MV-4-11 (cell line): ENCODE data around the gene GLDN.

Experiments used
- DNase-seq: peaks from one replicate; lab custom pipeline; 2025; lab: John Stamatoyannopoulos, UW

GLDN gene

GRCh38 chr15:51322621-51323296, 18.7 kb upstream of the GLDN start:
- peak; percentile 74 for DNase-seq

- no peak for DNase-seq
Observed at GRCh38 chr15:51323749-51324148, 17.7 kb upstream of the GLDN start.

GRCh38 chr15:51325167-51325566, 16.3 kb upstream of the GLDN start:
- no peak for DNase-seq

GRCh38 chr15:51327081-51327480, 14.4 kb upstream of the GLDN start:
- no peak for DNase-seq

- DNase-seq = peak; percentile 22
Observed at GRCh38 chr15:51328926-51329325, 12.5 kb upstream of the GLDN start.

- no peak for DNase-seq
Observed at GRCh38 chr15:51331141-51331540, 10.3 kb upstream of the GLDN start.

- peak; percentile 94 for DNase-seq
Observed at GRCh38 chr15:51332206-51333147, 9.0 kb upstream of the GLDN start.

GRCh38 chr15:51333571-51333970, 7.9 kb upstream of the GLDN start:
- no peak for DNase-seq

- DNase-seq = peak; percentile 75
Observed at GRCh38 chr15:51334011-51334451, 7.4 kb upstream of the GLDN start.

GRCh38 chr15:51335087-51335486, 6.4 kb upstream of the GLDN start:
- DNase-seq = no peak

- peak; percentile 80 for DNase-seq
Observed at GRCh38 chr15:51335538-51336410, 5.7 kb upstream of the GLDN start.

- no peak for DNase-seq
Observed at GRCh38 chr15:51338496-51338895, 3.0 kb upstream of the GLDN start, which contains the start of gene CYP19A1. Gene CYP19A1 (minus strand): TSS chr15:51338596. CDS start chr15:51242912, 95,684 bp downstream.

- DNase-seq = no peak
Observed at GRCh38 chr15:51342227-51342999, 958 bp downstream of the GLDN start.

- DNase-seq = no peak
Observed at GRCh38 chr15:51343466-51343865, 2.0 kb downstream of the GLDN start.

GRCh38 chr15:51346136-51346535, 4.7 kb downstream of the GLDN start:
- no peak for DNase-seq

GRCh38 chr15:51348688-51349087, 7.2 kb downstream of the GLDN start:
- DNase-seq = peak; percentile 69

GRCh38 chr15:51349156-51349844, 7.8 kb downstream of the GLDN start:
- DNase-seq = no peak

- DNase-seq = no peak
Observed at GRCh38 chr15:51350723-51351122, 9.3 kb downstream of the GLDN start.

- DNase-seq = no peak
Observed at GRCh38 chr15:51353976-51354375, 12.5 kb downstream of the GLDN start.

- peak; percentile 51 for DNase-seq
Observed at GRCh38 chr15:51355096-51355495, 13.6 kb downstream of the GLDN start.

- DNase-seq = no peak
Observed at GRCh38 chr15:51356147-51356546, 14.7 kb downstream of the GLDN start.
